Aorta (tissue), 5 donors: ENCODE results near the gene KCNK2. TPM values are rescaled to one million over a fixed set of nuclear protein-coding genes. Genes with fewer than 3 reads are reported as not detected.

Experiments
- ATAC-seq: fragments of 200-7000 bp; cut with Tn5 transposase; one replicate; pipeline ENCODE4 v1.9.1; 2022; ENCODE audit warnings: moderate library complexity; ENCODE audit not compliant: low FRiP score
- DNase-seq, 2 donors: peaks; one replicate each; pipeline ENCODE4 v3.0.0-alpha.2; 2020
- H3K27ac ChIP-seq, 2 donors: one replicate each; pipeline ENCODE4 v1.5.1; 2013; ENCODE audit warnings: low read length in 2 of 2, mild to moderate bottlenecking in 2 of 2, moderate library complexity in 2 of 2, control low read depth in 1 of 2, inconsistent platforms in 1 of 2, low read depth in 1 of 2
- H3K27me3 ChIP-seq, 2 donors: one replicate each; pipeline ENCODE4 v1.6.1; 2013; ENCODE audit warnings: control low read depth in 1 of 2, low read length in 1 of 2, mild to moderate bottlenecking in 1 of 2, moderate library complexity in 1 of 2; ENCODE audit not compliant: insufficient read depth in 2 of 2, control insufficient read depth in 1 of 2
- H3K36me3 ChIP-seq, 2 donors: one replicate each; pipeline ENCODE4 v1.6.1; 2013; ENCODE audit warnings: control low read depth in 1 of 2, low read length in 1 of 2, mild to moderate bottlenecking in 1 of 2; ENCODE audit not compliant: insufficient read depth in 2 of 2, control insufficient read depth in 1 of 2
- H3K4me1 ChIP-seq, 2 donors: one replicate each; pipeline ENCODE4 v1.6.1; 2013; ENCODE audit warnings: low read length in 2 of 2, control low read depth in 1 of 2, mild to moderate bottlenecking in 1 of 2, moderate library complexity in 1 of 2; ENCODE audit not compliant: insufficient read depth in 2 of 2, control insufficient read depth in 1 of 2
- H3K4me3 ChIP-seq, 2 donors: one replicate each; pipeline ENCODE4 v1.5.1; 2013; ENCODE audit warnings: low read length in 2 of 2, control low read depth in 1 of 2, mild to moderate bottlenecking in 1 of 2
- H3K9me3 ChIP-seq: one replicate; pipeline ENCODE4 v1.6.1; 2013; ENCODE audit warnings: mild to moderate bottlenecking, low read length; ENCODE audit not compliant: control insufficient read depth
- WGBS, 2 donors: extraction: QIAGEN DNeasy Blood & Tissue Kit; methylation state at CpG; one replicate each; pipeline ENCODE4 v1.1.7; 2013; 5-methylcytosine and 5-hydroxymethylcytosine counted together
- intact Hi-C, 2 donors: fragments of 100-400 bp; cut with DNase I; formaldehyde crosslinking; loops; one replicate each; pipeline versions ENCODE4 v1.14.2 to v1.15.0; 2022
- polyA plus RNA-seq, 2 donors: library from polyadenylated mRNA; stranded (reverse); fragments of 200-250 nt; gene quantifications; one replicate each; pipeline ENCODE4 v1.2.3, GENCODE V29; 2013
- total RNA-seq, 2 donors: library from RNA; stranded (reverse); fragmentation: NEBNext Ultra II Directional; extraction: Animal tissue kit (Norgen Biotek cat#: 25700); gene quantifications; one replicate each; pipeline ENCODE4 v1.2.1, GENCODE V29; 2021
- donor health status: healthy with polysubstance abuse.
- donor health status: Bipolar disorder and iron deficiency.
- donor health status: DM: no; HTN: no; CAD: no.
- donor health status: DM: no; HTN: no; CAD: no.
- donor health status: DM: yes; HTN: yes; CAD: no.

Gene KCNK2
- total and polyA plus RNA-seq, 4 donors: 2.5 to 16.7 (median 4.8) TPM; not detected in 1

DNA sequence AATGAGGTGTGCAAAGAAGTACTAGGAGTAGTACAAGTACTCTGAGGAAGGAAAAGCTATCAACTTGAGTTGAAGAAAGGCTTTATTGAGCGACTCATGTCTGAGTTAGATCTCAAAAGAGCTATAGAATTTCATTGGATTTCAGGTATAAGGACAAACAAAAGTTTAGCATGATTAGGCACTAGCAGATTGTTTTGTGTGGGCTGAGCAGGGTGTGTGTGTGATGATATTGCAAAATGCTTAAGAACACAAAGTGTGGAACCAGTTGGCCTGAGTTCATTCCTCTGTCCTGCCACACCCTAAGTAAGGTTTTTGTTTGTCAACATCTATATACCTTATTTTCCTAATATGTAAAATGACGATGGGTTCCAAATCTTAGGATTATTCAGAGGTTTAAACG lies 158.9 kb downstream of the KCNK2 start:
- 82 to 85% methylated on average over 3 of the region's 3 CpGs for WGBS, 2 donors
- Histone ChIP-seq H3K27ac (no peak overlapping the region), H3K36me3 (no peaks in the 10 kb centered on the region), H3K27me3 (no peaks in the 10 kb centered on the region), H3K9me3 (peaks cover 2% of the 10 kb centered on the region), H3K4me3 (no peak overlapping the region), H3K4me1 (no peaks in the 10 kb centered on the region)
- DNase-seq: no peak
- intact Hi-C loops: no loop called here
- ATAC-seq: no peak

DNA sequence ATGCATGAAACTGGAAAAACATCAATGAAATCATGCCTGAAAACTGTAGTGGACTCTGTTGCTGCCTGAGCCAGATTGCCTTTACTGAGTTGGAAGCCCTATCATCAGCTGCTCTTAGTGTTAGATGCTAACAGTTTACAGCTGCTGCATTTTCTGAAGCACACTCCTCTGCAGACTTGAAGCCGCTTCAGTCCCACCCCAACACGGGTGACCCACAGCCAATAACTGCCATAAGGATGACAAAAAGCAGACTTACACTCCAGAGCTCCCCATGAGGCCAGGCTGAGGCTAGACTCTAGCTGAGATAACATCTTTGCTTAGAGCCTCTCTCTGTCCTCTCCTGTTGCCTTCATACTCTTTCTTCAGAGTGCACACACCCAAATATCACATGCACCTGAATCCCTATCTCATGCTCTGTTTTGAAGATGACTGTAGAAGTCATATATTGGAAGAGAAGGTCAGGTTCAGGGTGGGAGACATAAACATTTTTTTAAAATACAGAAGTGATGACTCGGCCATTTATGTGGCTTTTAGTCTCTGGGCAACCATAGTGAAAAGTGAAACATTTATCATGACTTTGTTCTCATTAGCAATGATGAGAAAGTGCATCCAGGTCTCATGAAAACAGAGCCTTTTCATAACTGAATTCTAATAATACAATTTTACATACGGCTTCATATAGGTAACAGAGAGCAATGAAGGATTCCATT lies 161.0 kb downstream of the KCNK2 start:
- no peak overlapping the region for H3K27ac ChIP-seq
- no peak overlapping the region for H3K4me3 ChIP-seq
- no peaks in the 10 kb centered on the region for H3K36me3 ChIP-seq
- intact Hi-C loops: no loop called here
- H3K27me3 ChIP-seq: no peaks in the 10 kb centered on the region
- H3K4me1 ChIP-seq: no peaks in the 10 kb centered on the region
- ATAC-seq (no peak), DNase-seq (no peak)
- 52 to 60% methylated on average over 4 of the region's 4 CpGs for WGBS, 2 donors
- peaks cover 2% of the 10 kb centered on the region for H3K9me3 ChIP-seq

DNA sequence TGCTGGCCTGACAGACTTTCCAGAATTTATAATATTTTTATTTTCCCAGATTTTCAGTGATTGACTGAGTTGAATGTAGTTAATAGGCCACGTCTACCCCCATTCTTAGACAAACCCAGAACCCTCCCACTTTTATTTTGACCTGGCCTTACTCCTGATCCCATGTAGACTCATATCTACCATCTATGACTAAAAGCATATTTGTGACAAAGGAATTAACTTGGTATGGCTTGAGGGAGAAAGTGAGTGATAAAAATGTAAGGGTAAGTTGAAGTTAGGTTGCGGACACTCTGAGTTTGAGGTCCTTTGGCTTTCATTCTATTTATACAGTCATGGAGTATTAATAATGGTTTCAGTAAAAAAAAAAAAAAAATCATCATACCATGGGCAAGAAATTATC lies 168.4 kb downstream of the KCNK2 start:
- H3K36me3 ChIP-seq: no peaks in the 10 kb centered on the region
- 81 to 84% methylated on average over 2 of the region's 2 CpGs for WGBS, 2 donors
- intact Hi-C loops: no loop called here
- ATAC-seq (no peak), DNase-seq (no peak)
- H3K4me1 ChIP-seq: no peaks in the 10 kb centered on the region
- no peak overlapping the region for H3K4me3 ChIP-seq
- H3K27ac ChIP-seq: no peak overlapping the region
- no peaks in the 10 kb centered on the region for H3K27me3 ChIP-seq
- H3K9me3 ChIP-seq: no peaks in the 10 kb centered on the region

DNA sequence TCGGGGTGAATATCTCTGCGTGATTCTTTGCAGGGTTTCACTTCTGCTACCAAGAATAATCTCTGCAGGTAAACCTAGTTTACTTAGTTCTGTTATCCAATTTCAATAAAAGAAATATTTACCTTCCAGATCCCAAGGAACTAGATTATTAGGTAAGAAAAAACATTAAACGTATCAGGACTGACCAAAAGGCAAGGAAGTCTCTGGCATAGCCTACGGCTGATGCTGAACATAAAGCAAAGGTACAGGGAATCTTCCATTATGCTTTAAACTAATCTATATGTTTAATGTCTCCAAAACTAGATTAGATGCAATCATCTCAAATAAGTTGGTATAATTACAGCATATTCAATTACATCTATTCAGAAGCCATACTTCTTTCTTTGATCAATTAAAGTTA lies 168.9 kb downstream of the KCNK2 start:
- no peaks in the 10 kb centered on the region for H3K4me1 ChIP-seq
- H3K27me3 ChIP-seq: no peaks in the 10 kb centered on the region
- DNase-seq (no peak), ATAC-seq (no peak)
- no peak overlapping the region for H3K4me3 ChIP-seq
- intact Hi-C loops: no loop called here
- no peaks in the 10 kb centered on the region for H3K36me3 ChIP-seq
- 84 to 87% methylated on average over 4 of the region's 4 CpGs for WGBS, 2 donors
- no peaks in the 10 kb centered on the region for H3K9me3 ChIP-seq
- no peak overlapping the region for H3K27ac ChIP-seq

DNA sequence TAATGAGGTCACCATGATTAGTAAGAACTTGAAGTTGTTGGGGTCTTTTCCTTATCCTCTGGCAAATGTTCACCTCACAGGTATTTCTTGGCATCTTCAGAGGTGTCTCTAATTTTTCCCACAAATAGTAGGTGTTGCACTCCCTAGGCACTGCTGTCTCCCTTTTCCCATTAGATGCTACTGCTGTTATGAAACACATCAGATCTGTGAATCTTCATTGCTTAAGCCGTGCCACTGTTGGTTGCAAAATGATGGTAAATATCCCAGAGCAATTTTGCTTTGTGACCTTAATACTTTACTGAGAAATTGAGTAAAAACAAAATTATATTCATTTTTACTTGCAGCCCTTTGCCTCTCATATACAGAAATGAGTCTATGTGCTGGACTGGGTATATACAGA lies 169.6 kb downstream of the KCNK2 start:
- no peak overlapping the region for H3K27ac ChIP-seq
- no peaks in the 10 kb centered on the region for H3K36me3 ChIP-seq
- H3K4me1 ChIP-seq: no peaks in the 10 kb centered on the region
- H3K4me3 ChIP-seq: no peak overlapping the region
- intact Hi-C loops: no loop called here
- no peaks in the 10 kb centered on the region for H3K9me3 ChIP-seq
- no peak for DNase-seq
- WGBS, 2 donors: 84% methylated on average over 1 of the region's 1 CpG
- no peak for ATAC-seq
- H3K27me3 ChIP-seq: no peaks in the 10 kb centered on the region

DNA sequence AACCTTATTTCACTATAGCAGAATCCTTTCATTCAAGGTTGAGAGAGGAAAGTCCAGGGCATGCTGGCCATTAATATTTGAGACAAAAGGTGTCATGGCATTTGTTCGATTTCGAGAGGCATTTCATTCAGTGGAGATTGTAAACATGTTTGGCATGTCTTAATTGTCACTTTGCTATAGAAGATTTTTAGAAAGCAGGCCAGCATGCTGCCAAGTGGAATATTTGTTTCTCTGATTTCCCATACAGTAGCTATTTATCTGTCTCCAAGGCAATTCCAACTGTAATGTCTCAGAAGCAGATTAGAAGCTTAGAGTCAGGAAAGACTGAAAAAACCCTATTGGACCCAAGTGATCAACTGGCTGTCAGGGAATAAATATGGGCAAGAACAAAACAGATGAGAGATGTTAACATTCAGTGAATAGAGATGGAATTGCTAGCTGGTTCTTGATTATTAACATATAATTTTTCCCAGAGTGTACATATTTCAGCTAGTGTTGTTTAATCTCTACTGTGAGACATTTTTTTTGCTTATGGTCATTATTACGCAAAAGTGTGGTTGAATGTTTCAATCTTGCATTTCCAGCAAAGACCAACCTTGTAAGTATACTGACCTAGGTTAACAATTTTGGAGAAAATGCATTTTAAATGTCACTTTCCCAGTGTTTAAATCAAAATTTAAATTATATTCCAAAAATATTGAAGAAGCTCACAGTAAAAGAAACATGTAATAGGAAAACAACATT lies 174.6 kb downstream of the KCNK2 start:
- H3K27ac ChIP-seq: no peak overlapping the region
- WGBS, 2 donors: 73 to 76% methylated on average over 3 of the region's 3 CpGs
- no peaks in the 10 kb centered on the region for H3K36me3 ChIP-seq
- no peak for DNase-seq
- H3K27me3 ChIP-seq: no peaks in the 10 kb centered on the region
- no peaks in the 10 kb centered on the region for H3K4me1 ChIP-seq
- intact Hi-C loops: no loop called here
- H3K9me3 ChIP-seq: no peaks in the 10 kb centered on the region
- ATAC-seq: no peak
- H3K4me3 ChIP-seq: no peak overlapping the region

DNA sequence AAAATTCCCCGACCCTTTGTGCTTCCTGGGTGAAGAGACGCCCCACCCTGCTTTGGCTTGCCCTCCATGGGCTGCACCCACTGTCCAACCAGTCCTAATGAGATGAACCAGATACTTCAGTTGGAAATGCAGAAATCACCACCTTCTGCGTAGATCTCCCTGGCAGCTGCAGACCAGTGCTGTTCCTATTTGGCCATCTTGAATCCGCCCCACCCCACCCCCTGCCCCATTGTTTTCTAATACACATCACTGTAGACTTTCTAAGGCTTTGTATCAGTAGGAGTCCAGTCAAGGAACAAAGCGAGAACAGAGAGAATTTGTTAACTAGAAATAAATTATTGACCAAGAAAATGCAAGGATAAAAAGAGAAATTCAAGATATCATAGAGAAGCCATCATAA lies 178.2 kb downstream of the KCNK2 start:
- no peaks in the 10 kb centered on the region for H3K4me1 ChIP-seq
- ATAC-seq (no peak), DNase-seq (no peak)
- H3K27me3 ChIP-seq: no peaks in the 10 kb centered on the region
- H3K27ac ChIP-seq: no peak overlapping the region
- H3K4me3 ChIP-seq: no peak overlapping the region
- H3K36me3 ChIP-seq: no peaks in the 10 kb centered on the region
- intact Hi-C loops: no loop called here
- no peaks in the 10 kb centered on the region for H3K9me3 ChIP-seq
- 80 to 81% methylated on average over 5 of the region's 5 CpGs for WGBS, 2 donors

DNA sequence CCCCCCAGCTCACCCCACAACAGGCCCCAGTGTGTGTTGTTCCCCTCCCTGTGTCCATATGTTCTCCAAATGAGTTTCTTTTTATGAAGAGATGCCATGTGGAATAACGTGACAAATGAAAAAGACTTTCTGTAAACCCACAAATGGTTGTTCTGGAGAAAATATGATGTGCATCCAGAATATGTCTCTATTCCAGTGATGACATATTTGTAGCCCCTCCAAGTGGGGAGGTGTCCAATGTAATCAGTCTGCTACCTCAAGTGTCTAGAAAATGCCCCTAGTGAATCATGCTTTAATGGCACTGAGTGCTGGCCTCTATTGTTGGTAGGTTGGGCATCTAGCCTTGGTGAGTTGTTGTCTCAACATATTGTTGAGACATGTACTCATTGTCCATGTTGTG lies 179.6 kb downstream of the KCNK2 start:
- no peak for ATAC-seq
- intact Hi-C loops: no loop called here
- WGBS, 2 donors: 30 to 69% methylated on average over 1 of the region's 1 CpG

DNA sequence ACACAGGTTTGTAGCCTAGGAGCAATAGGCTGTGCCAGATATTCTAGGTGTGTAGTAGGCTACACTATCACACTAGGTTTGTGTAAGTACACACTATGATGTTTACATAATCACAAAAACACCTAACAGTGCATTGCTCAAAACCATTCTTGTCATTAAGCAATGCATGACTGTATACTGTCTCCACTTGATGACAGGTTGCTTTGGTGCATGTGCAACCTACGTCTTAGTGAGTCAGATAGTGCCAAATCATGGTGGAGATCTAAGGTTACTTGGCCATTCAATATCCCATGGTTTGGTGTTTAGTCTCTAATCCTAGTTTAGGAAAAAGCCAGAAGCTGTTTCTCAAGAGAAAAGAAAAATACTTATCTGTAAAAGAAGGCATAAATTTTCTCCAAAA lies 181.1 kb downstream of the KCNK2 start:
- Histone ChIP-seq H3K36me3 (no peaks in the 10 kb centered on the region), H3K27ac (no peak overlapping the region), H3K4me3 (no peak overlapping the region), H3K4me1 (no peaks in the 10 kb centered on the region), H3K9me3 (no peaks in the 10 kb centered on the region), H3K27me3 (no peaks in the 10 kb centered on the region)
- WGBS, 2 donors: 61 to 73% methylated on average over 1 of the region's 1 CpG
- no peak for ATAC-seq
- intact Hi-C loops: no loop called here
- no peak for DNase-seq

More for the DNA sequence above, 179.6 kb downstream of the KCNK2 start:
- Histone ChIP-seq H3K9me3 (no peaks in the 10 kb centered on the region), H3K27ac (no peak overlapping the region), H3K36me3 (no peaks in the 10 kb centered on the region), H3K27me3 (no peaks in the 10 kb centered on the region), H3K4me3 (no peak overlapping the region), H3K4me1 (no peaks in the 10 kb centered on the region)
- no peak for DNase-seq
